K562 (cell line): ENCODE results near the gene MVD. TPM values are rescaled to one million over a fixed set of nuclear protein-coding genes. Genes with fewer than 3 reads are reported as not detected.

Experiments used
- ADNP ChIP-seq: fragments of 200-800 bp; sonication (Bioruptor generic); IDR thresholded peaks from 2 replicates; pipeline ENCODE4 v1.6.1; 2016; ENCODE audit warnings: missing genetic modification characterization, missing compliant biosample characterization
- CBFB ChIP-seq: sonication (generic); formaldehyde crosslinking; IDR thresholded peaks from 2 replicates; pipeline ENCODE4 v1.4.0; 2020; ENCODE audit warnings: mild to moderate bottlenecking, missing genetic modification reagents
- CEBPB ChIP-seq: fragments of 450-650 bp; IDR thresholded peaks from 2 replicates; pipeline ENCODE4 v1.6.1; 2016; ENCODE audit warnings: missing genetic modification characterization, missing compliant biosample characterization
- DACH1 ChIP-seq: fragments of 450-650 bp; IDR thresholded peaks from 2 replicates; pipeline ENCODE4 v1.6.1; 2018; ENCODE audit not compliant: partially characterized antibody
- ELF1 ChIP-seq: fragments of 200-800 bp; sonication (Bioruptor generic); IDR thresholded peaks from 2 replicates; pipeline ENCODE4 v1.6.1; 2016; ENCODE audit warnings: missing genetic modification characterization, missing compliant biosample characterization
- ELF2 ChIP-seq: fragments of 250-450 bp; sonication (Bioruptor Pico); IDR thresholded peaks from 2 replicates; pipeline ENCODE4 v1.5.0; 2021; ENCODE audit warnings: mild to moderate bottlenecking
- ESRRB ChIP-seq: fragments of 250-450 bp; sonication (Bioruptor Pico); IDR thresholded peaks from 2 replicates; pipeline ENCODE4 v1.5.0; 2020; ENCODE audit warnings: mild to moderate bottlenecking, moderate library complexity, borderline replicate concordance
- GTF2A2 ChIP-seq: IDR thresholded peaks from 2 replicates; pipeline ENCODE4 v1.6.1; 2016; ENCODE audit warnings: mild to moderate bottlenecking, missing genetic modification characterization, missing compliant biosample characterization
- HIVEP1 ChIP-seq: fragments of 250-450 bp; sonication (Bioruptor Pico); IDR thresholded peaks from 2 replicates; pipeline ENCODE4 v1.4.0; 2020; ENCODE audit warnings: mild to moderate bottlenecking
- MED1 ChIP-seq: sonication (generic); formaldehyde crosslinking; IDR thresholded peaks from 2 replicates; pipeline ENCODE4 v1.8.1; 2023; ENCODE audit warnings: missing genetic modification reagents, borderline replicate concordance
- MTA2 ChIP-seq: fragments of 450-650 bp; IDR thresholded peaks from 2 replicates; pipeline ENCODE4 v1.6.1; 2016; ENCODE audit warnings: low read depth
- SRSF9 ChIP-seq: fragments of 200-400 bp; formaldehyde crosslinking; IDR thresholded peaks from 2 replicates; pipeline ENCODE4 v1.6.1; 2017; ENCODE audit warnings: low read depth, low read length, borderline replicate concordance
- STAT5B ChIP-seq: fragments of 250-450 bp; sonication (Bioruptor Pico); IDR thresholded peaks from 2 replicates; pipeline ENCODE4 v1.8.0; 2021; ENCODE audit warnings: mild to moderate bottlenecking, inconsistent platforms
- TAF15 ChIP-seq: fragments of 200-400 bp; formaldehyde crosslinking; IDR thresholded peaks from 2 replicates; pipeline ENCODE4 v1.6.1; 2017; ENCODE audit warnings: mild to moderate bottlenecking, low read depth, low read length, moderate library complexity
- TEAD2 ChIP-seq: fragments of 450-650 bp; IDR thresholded peaks from 2 replicates; pipeline ENCODE4 v1.6.1; 2016; ENCODE audit warnings: missing genetic modification characterization, control low read depth, missing compliant biosample characterization
- TEAD4 ChIP-seq, 2 experiments: sonication (generic) in 1 of 2; formaldehyde crosslinking in 1 of 2; IDR thresholded peaks; 2 replicates each; pipeline versions ENCODE4 v1.6.1 to v1.8.0; 2012 to 2022; ENCODE audit warnings: borderline replicate concordance in 1 of 2, inconsistent platforms in 1 of 2, low read length in 1 of 2, mild to moderate bottlenecking in 1 of 2, missing genetic modification reagents in 1 of 2
- ZFP30 ChIP-seq: fragments of 250-450 bp; sonication (Bioruptor Pico); IDR thresholded peaks from 2 replicates; pipeline ENCODE4 v1.8.0; 2022; ENCODE audit warnings: moderate library complexity, mild to moderate bottlenecking, inconsistent platforms, borderline replicate concordance
- ZKSCAN8 ChIP-seq: fragments of 200-800 bp; sonication (Bioruptor generic); IDR thresholded peaks from 2 replicates; pipeline ENCODE4 v1.6.1; 2016; ENCODE audit warnings: missing genetic modification characterization, missing compliant biosample characterization
- ZNF140 ChIP-seq: fragments of 250-450 bp; sonication (Bioruptor Pico); IDR thresholded peaks from 2 replicates; pipeline ENCODE4 v1.8.0; 2021; ENCODE audit warnings: moderate library complexity, mild to moderate bottlenecking, inconsistent platforms
- ZNF253 ChIP-seq: fragments of 250-450 bp; sonication (Bioruptor Pico); conservative IDR thresholded peaks from 2 replicates; pipeline ENCODE4 v1.6.1; 2021; ENCODE audit warnings: mild to moderate bottlenecking
- ZNF77 ChIP-seq: fragments of 250-450 bp; sonication (Bioruptor Pico); IDR thresholded peaks from 2 replicates; pipeline ENCODE4 v1.5.0; 2020
- polyA plus RNA-seq, 8 experiments: library from polyadenylated mRNA; depleted of rRNA in 4 of 8; stranded (reverse) in 5 of 8; unstranded in 3 of 8; fragments of >200 nt; fragmentation: Nextera tagmentation in 2 of 8; fragmentation: Illumina TruSeq in 1 of 8; extraction: Ambion mirVana in 2 of 8; extraction: Trizol in 1 of 8; gene quantifications; 2 replicates each; pipeline versions ENCODE4 v1.2.1 to v1.2.3, GENCODE V29; 2011 to 2014; ENCODE audit warnings: inconsistent platforms in 1 of 8, missing spikeins in 1 of 8
- total RNA-seq, 7 experiments: library from RNA; depleted of rRNA in 6 of 7; stranded (reverse); fragments of >200 nt in 6 of 7; fragmentation: Illumina TruSeq in 2 of 7; extraction: Trizol in 2 of 7; gene quantifications; 2 replicates each; pipeline versions ENCODE4 v1.2.1 to v1.2.3, GENCODE V29; 2011 to 2021; ENCODE audit warnings: low replicate concordance in 1 of 7
- TF ChIP-seq, protein P1 (sequence below), 2 experiments: IDR thresholded peaks in 1 of 2; conservative IDR thresholded peaks in 1 of 2; 2 replicates each; pipeline ENCODE4 v1.6.1; 2016; ENCODE audit warnings: low read depth in 2 of 2, mild to moderate bottlenecking in 1 of 2, missing compliant biosample characterization in 1 of 2, missing genetic modification characterization in 1 of 2, moderate library complexity in 1 of 2
- TF ChIP-seq, protein P2 (sequence below): fragments of 250-450 bp; sonication (Bioruptor Pico); IDR thresholded peaks from 2 replicates; pipeline ENCODE4 v1.8.0; 2021; ENCODE audit warnings: borderline replicate concordance, mild to moderate bottlenecking, moderate library complexity; ENCODE audit not compliant: poor library complexity, severe bottlenecking
- TF ChIP-seq, protein P3 (sequence below): fragments of 200-400 bp; formaldehyde crosslinking; IDR thresholded peaks from 2 replicates; pipeline ENCODE4 v1.6.1; 2017; ENCODE audit warnings: mild to moderate bottlenecking, low read depth, low read length, moderate library complexity

Gene MVD
- total and polyA plus RNA-seq, 9 of the 15 experiments (the other 6 are each of a cell fraction or from before 2014, with no cell fraction given), result 12.2 to 141 (median 45.3) TPM

DNA sequence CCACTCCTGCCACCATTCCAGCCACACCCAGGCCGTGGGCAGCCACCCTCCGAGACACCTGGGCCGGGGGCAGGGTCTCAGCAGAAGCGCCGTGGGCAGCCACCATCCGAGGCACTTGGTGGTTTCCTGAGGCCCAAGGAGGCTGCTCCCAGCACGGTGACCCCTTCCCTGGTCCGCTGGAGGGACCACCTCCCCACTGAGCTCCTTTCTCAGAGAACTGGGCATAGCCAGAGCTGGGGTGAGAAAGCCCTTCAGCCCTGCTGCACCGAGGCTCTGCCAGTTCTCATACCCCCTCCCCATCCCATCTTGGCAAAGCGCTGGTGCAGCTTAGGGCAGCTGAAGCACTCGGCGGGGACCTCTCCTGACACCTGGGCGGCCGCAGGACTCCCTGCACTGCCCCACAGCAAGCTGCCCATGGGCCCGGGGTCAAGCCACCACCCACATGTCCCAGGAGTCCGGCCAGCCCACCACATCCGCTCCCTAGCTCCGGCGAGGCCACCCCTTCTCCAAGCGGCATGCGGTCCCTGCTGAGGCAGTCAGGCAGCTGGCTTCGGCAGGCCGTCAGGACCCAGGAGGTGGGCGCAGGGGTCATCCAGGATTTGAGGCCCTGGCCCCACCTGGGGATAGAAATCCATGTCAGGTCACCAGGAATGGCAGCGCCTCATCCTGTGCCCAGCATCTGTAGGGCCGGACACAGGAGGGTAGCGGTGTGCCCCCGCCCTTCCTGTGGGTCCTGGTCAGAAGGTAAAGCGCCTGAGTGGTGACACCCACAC lies 10.7 kb downstream of the MVD start (continued):
- TF ChIP-seq, protein P1, sequence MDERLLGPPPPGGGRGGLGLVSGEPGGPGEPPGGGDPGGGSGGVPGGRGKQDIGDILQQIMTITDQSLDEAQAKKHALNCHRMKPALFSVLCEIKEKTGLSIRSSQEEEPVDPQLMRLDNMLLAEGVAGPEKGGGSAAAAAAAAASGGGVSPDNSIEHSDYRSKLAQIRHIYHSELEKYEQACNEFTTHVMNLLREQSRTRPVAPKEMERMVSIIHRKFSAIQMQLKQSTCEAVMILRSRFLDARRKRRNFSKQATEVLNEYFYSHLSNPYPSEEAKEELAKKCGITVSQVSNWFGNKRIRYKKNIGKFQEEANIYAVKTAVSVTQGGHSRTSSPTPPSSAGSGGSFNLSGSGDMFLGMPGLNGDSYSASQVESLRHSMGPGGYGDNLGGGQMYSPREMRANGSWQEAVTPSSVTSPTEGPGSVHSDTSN (CRISPR knock-in tag; IDR thresholded peaks at IDR 0.05; ENCODE audit: low read depth), result no peak
- TF ChIP-seq, protein P1 (tag; conservative IDR thresholded peaks at IDR 0.05; ENCODE audit: low read depth), result no peak
- TF ChIP-seq, protein P2, sequence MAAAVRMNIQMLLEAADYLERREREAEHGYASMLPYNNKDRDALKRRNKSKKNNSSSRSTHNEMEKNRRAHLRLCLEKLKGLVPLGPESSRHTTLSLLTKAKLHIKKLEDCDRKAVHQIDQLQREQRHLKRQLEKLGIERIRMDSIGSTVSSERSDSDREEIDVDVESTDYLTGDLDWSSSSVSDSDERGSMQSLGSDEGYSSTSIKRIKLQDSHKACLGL (CRISPR knock-in tag), result no peak
- TF ChIP-seq ESRRB (no peak), STAT5B (CRISPR knock-in tag) (no peak), ZNF253 (CRISPR knock-in tag) (no peak), MED1 (CRISPR knock-in tag) (no peak), DACH1 (no peak), ELF2 (no peak), GTF2A2 (tag) (no peak), ZKSCAN8 (CRISPR knock-in tag) (no peak), ZFP30 (CRISPR knock-in tag) (no peak), HIVEP1 (CRISPR knock-in tag) (no peak), TEAD4 (IDR thresholded peaks at IDR 0.05; ENCODE audit: low read length) (no peak), TEAD4 (CRISPR knock-in tag; IDR thresholded peaks at IDR 0.05; ENCODE audit: borderline replicate concordance) (0 out of 2 replicates have a peak, but pooled peaks have one; percentile 15), ZNF140 (CRISPR knock-in tag) (no peak), CBFB (0 out of 2 replicates have a peak, but pooled peaks have one; percentile 51), ADNP (tag) (no peak), TAF15 (no peak), ELF1 (tag) (no peak), MTA2 (no peak), SRSF9 (no peak), CEBPB (no peak), TEAD2 (tag) (no peak), ZNF77 (CRISPR knock-in tag) (no peak)
- TF ChIP-seq, protein P3, sequence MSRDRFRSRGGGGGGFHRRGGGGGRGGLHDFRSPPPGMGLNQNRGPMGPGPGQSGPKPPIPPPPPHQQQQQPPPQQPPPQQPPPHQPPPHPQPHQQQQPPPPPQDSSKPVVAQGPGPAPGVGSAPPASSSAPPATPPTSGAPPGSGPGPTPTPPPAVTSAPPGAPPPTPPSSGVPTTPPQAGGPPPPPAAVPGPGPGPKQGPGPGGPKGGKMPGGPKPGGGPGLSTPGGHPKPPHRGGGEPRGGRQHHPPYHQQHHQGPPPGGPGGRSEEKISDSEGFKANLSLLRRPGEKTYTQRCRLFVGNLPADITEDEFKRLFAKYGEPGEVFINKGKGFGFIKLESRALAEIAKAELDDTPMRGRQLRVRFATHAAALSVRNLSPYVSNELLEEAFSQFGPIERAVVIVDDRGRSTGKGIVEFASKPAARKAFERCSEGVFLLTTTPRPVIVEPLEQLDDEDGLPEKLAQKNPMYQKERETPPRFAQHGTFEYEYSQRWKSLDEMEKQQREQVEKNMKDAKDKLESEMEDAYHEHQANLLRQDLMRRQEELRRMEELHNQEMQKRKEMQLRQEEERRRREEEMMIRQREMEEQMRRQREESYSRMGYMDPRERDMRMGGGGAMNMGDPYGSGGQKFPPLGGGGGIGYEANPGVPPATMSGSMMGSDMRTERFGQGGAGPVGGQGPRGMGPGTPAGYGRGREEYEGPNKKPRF, result no peak
